HG02610 (cell line): ENCODE measurements around the gene C22orf31.
"Not testable (repeated sequence)": the region's sequence is repeated elsewhere in the genome, so short reads cannot be mapped to it uniquely, and the experiment has no call there.

Experiments used
- ATAC-seq: cut with Tn5 transposase; IDR thresholded peaks from one replicate; pipeline ENCODE4 v1.9.1; 2021; ENCODE audit warnings: mild to moderate bottlenecking, moderate library complexity; ENCODE audit not compliant: unreplicated experiment

C22orf31 gene

DNA sequence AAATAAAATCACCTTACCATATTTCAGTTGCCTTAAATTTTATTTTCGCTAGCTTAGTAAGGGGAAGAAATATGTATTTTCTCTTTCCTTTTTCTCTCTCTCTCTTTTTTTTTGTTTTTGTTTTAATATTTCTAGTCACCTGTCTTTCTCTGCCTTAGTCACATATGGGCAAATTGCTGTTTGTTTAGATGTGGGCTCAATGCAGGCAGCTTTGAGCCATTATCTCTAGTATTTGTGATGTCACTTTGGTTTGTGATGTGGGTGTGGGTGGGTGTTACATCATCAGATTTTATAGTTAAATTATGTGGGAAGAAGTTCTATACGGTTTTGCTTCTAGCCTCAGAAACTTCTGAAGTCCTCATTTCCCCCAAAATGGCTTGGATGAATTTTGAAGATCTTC, at the start of gene C22orf31:
TSS of gene C22orf31 (minus strand) at position 59 of the 400 bp plus-strand sequence. CDS start at position 20, 39 bp downstream.
- ATAC-seq: no peak

DNA sequence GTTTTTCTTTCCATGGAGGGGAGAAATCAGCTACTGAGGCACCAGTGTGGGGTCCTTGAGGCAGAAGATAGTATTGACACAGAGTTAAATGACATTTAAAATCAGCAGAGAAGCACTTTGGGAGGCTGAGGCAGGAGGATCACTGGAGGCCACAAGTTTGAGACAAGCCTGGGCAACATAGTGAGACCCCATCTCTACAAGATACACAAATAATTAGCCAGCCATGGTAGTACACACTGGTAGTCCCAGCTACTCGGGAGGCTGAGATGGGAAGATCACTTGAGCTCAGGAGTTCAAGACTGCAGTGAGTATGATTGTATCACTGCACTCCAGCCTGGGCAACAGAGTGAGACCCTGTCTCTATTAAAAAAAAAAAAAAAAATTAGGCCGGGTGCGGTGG, 49.3 kb upstream of the C22orf31 start:
- no peak for ATAC-seq

DNA sequence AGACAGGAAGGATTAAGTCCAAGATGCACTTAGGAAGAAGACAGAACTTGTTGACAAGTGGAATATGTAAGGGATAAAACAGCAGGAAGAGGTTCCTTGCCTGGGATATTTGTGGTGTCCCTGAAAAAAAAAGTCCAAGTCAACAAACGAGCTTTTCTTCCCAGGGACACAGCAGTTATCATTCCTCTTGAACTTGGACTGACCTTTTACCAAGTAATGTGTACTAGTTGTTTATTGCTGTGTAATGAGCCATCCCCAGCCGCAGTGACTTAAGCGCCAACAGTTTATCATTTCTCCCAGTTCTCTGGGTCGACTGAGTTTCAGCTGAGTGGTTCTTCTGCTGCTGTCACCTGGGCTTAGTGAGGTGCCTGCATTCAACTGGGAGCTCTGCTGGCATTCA, 48.2 kb upstream of the C22orf31 start:
- ATAC-seq: no peak

- no peak for ATAC-seq
Observed at GRCh38 chr22:29108137-29108536, 46.5 kb upstream of the C22orf31 start.

DNA sequence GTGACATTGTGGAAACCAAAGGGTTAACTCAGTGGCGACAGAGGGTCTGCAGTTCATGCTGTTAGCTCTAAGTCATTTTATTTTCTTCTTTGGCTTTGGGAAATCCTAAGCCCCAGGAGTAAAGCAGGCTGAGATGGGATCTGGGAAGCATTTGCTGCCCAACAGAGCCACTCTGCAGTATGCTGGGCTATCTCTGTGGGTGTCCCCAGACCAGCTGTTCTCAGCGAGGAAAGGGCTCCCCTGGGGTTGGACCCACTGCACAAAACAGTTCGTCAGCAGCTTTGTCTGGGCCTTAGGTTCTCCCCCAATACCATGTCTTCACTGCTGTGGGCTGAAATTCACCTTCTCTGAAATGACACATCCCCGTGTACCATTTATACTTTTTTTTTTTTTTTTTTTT, 45.2 kb upstream of the C22orf31 start:
- ATAC-seq: no peak

DNA sequence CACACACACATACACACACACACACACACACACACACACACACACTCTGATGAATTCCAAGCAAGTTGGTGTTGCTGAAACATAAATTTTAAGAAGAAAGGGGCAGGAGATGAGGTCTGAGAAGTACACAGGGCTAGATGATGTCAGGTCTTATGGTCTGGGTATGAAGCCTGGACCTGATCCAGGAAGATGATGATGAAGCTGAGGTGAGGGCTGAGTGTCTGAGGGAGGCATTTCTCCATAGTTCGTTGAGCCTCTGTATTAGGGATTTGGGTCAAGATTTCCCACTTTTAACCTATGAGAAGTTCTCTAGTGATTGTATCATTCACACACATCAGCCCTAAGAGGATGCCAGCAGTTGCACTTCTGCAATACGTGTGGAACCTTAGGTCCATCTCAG, 43.8 kb upstream of the C22orf31 start:
- ATAC-seq: no peak

- ATAC-seq: no peak
Observed at GRCh38 chr22:29103121-29103520, 41.5 kb upstream of the C22orf31 start.

DNA sequence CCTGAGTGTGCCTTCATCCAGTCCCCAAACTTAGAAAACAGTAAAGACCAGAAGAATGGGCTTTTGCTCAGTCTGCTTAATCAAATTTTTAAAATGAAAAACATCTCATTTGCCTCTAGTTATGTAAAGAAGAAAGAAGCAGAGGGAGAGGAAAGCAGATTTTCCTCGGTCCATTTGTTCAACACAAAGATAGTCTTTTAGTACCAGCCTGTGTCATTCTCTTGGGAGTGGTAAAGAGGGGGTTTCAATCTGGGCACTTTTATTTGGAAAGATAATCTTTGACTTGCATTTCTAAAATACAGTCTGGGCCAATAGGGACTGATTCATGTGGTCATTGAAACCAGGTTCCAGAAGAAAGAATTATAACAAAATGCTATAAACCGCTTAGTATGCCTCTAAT, 40.7 kb upstream of the C22orf31 start:
- no peak for ATAC-seq

- ATAC-seq: no peak
Observed at GRCh38 chr22:29098296-29098695, 36.7 kb upstream of the C22orf31 start.

DNA sequence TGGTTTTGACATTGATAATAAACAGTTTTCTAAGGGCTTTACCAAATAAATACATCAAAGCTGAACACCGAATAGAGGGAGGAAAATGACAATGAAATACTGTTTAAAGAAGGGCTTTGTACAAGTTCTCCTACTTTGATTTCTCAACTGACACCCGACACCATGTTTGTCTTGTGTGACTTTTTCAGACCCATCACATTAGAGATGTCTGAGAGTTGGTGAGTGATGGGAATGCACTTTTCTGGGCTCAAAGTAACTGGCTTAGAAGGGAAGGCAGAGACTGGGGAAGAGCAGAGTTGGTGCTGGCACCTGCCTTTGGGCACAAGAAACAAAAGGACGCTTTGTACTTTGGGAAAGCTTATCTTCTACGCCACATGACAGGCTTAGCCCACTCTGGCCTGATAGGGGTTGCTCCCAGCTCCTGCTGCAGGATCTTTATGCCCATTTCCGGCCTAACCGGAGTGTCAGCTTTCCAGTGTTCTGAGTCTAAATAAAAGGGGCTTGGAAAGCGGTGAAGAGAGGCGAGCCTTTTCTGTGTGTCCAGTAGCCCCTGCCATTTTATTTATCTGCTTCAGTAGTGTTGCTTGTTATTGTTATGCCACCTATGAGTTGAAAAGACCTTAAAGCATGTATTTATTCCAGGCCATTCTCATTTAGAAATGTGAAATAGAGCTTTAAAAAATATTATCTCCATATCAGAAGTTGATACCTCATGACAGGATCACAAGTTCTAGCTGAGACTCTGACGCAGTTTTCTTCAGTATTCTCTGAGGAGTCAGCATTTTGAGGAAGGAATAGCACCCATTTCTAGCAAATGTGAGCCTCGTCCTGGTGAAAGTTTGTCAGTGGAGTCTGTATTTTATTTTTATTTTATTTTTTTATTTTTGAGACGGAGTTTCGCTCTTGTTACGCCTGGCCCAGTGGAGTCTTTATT, 35.4 kb upstream of the C22orf31 start:
- ATAC-seq: no peak

- no peak for ATAC-seq
Observed at GRCh38 chr22:29095459-29095858, 33.8 kb upstream of the C22orf31 start.

DNA sequence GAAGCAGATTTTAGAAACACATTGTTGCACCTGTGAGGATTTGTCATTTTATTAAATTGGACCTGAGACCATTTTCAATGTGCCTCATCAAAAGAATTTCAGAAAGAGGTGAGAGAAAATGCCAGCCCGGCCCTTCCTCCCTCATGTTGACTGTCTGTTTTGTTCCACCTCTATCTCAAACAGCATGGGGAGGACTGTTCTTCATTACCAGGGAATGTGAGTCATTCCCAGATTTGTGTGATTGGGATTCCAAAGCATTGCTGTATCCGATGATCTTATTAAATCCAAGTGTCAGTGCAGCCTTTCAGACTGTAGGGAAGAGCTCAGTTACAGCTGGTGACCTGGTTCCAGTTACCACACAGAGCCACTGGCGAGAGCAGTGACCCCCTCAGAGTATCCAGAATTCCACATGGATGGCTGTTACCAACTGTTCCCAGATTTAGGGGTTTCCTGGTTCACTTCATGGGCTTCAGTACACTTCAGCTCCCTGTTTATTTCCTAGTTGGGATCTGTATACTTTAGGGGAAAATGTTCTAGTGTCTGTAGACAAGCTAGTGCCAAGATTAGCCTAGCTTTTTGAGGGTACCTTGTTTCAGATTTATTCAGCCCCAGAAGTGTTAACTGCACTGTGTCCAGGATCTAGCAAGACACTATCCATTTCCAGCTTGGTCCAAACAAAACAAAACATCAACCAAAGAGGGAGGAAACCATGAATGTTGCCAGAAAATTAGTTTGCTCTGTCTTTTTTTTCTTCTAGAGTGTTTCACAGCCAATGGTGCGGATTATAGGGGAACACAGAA, 32.1 kb upstream of the C22orf31 start:
- no peak for ATAC-seq

- ATAC-seq: no peak
Observed at GRCh38 chr22:29093030-29093429, 31.4 kb upstream of the C22orf31 start.

DNA sequence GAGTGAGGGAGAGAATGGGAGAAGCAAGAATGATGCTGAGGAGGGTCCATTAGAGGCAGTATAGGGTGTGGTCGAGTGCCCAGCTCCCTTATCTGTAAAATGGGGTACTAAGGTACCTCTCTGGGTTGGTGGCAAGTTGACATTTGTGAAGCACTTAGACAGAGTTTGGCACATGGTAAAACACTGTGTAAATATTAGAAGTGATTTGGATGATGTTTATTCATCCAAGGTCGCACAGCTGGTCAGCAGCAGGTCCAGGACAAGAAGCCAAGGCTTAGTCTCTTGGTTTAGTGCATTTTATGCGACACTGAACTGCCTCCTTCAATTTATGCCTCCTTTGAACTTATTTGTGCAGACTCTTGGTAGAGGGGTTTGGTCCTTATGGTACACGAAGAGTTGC, 30.6 kb upstream of the C22orf31 start:
- ATAC-seq: no peak

GRCh38 chr22:29090039-29090438, 28.4 kb upstream of the C22orf31 start:
- ATAC-seq: no peak

DNA sequence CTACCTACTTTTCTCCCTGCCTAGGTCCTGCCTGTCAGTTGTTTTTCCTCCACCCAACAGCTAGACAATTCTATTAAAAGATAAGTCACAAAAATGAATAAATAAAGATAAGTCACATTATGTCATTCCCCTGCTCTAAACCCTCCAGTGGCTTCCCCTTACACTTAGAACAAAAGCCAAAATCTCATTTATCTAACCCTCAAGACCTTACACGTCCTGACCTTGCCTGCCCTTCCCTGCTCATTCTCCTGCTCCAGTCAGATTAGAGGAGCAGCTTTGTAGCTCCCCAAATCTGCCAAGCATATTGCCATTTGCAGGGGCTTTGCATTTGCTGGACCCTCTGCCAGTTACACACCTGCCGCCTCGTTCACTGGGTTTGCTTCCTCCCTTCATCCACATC, 27.9 kb upstream of the C22orf31 start:
- ATAC-seq: no peak

- no peak for ATAC-seq
Observed at GRCh38 chr22:29088809-29089208, 27.2 kb upstream of the C22orf31 start.

GRCh38 chr22:29087012-29087411, 25.4 kb upstream of the C22orf31 start:
- no peak for ATAC-seq

- no peak for ATAC-seq
Observed at GRCh38 chr22:29083933-29084591, 22.4 kb upstream of the C22orf31 start.

DNA sequence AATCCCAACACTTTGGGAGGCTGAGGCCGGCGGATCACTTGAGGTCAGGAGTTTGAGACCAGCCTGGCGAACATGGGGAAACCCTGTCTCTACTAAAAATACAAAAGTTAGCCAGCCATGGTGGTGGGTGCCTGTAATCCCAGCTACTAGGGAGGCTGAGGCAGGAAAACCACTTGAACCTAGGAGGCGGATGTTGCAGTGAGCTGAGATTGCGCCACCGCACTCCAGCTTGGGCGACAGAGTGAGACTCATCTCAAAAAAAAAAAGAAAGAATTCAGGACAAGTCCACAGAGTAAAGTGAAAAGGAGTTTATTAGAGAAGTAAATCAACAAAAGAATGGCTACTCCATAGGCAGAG, 21.9 kb upstream of the C22orf31 start:
- ATAC-seq: not testable (repeated sequence)

- no peak for ATAC-seq
Observed at GRCh38 chr22:29082826-29083545, 21.4 kb upstream of the C22orf31 start.
